Gastrocnemius medialis (tissue), 4 donors: Measurements from ENCODE around the gene JDP2. TPM values are rescaled to one million over a fixed set of nuclear protein-coding genes. Genes with fewer than 3 reads are reported as not detected.

Source experiments
- ATAC-seq, 2 donors: fragments of 150-250 bp; one replicate each; pipeline ENCODE4 v1.9.1; 2016
- DNase-seq, 2 donors: peaks; one replicate each; pipeline ENCODE4 v3.0.0-alpha.2; 2019
- H3K27ac ChIP-seq, 4 donors: fragments of 200-600 bp; sonication (generic); 1 replicate in 1 of 4; 2 replicates in 3 of 4; pipeline ENCODE4 v1.5.1; 2016 to 2018; ENCODE audit warnings: mild to moderate bottlenecking in 2 of 4, moderate library complexity in 1 of 4
- H3K27me3 ChIP-seq, 3 donors: fragments of 200-600 bp; sonication (generic) in 2 of 3; 1 replicate in 1 of 3; 2 replicates in 2 of 3; pipeline versions ENCODE4 v1.5.1 to v1.6.0; 2016 to 2019; ENCODE audit warnings: mild to moderate bottlenecking in 1 of 3, moderate library complexity in 1 of 3
- H3K36me3 ChIP-seq, 2 donors: fragments of 200-600 bp; sonication (generic) in 1 of 2; one replicate each; pipeline ENCODE4 v1.5.1; 2017 to 2018
- H3K4me1 ChIP-seq, 2 donors: fragments of 200-600 bp; sonication (generic) in 1 of 2; one replicate each; pipeline ENCODE4 v1.5.1; 2016 to 2017; ENCODE audit warnings: mild to moderate bottlenecking in 2 of 2
- H3K4me3 ChIP-seq, 4 donors: fragments of 200-600 bp; sonication (generic) in 3 of 4; 1 replicate in 1 of 4; 2 replicates in 3 of 4; pipeline ENCODE4 v1.5.1; 2016 to 2019; ENCODE audit warnings: mild to moderate bottlenecking in 2 of 4
- H3K9me3 ChIP-seq, 3 donors: fragments of 200-600 bp; sonication (generic) in 2 of 3; 1 replicate in 1 of 3; 2 replicates in 2 of 3; pipeline ENCODE4 v1.5.1; 2016 to 2019
- CTCF ChIP-seq, 5 experiments: fragments of 450-650 bp in 3 of 5; fragments of 200-600 bp in 2 of 5; sonication (generic) in 2 of 5; IDR thresholded peaks in 4 of 5; conservative IDR thresholded peaks in 1 of 5; 1 replicate in 4 of 5; 2 replicates in 1 of 5; pipeline ENCODE4 v1.5.1; 2016 to 2019; ENCODE audit warnings: antibody characterized with exemption in 5 of 5, mild to moderate bottlenecking in 3 of 5, moderate library complexity in 3 of 5
- POLR2A ChIP-seq, 2 donors: fragments of 450-650 bp; IDR thresholded peaks; one replicate each; pipeline ENCODE4 v1.6.1; 2017; ENCODE audit warnings: antibody characterized with exemption in 2 of 2, mild to moderate bottlenecking in 2 of 2, moderate library complexity in 2 of 2
- in situ Hi-C, 4 donors: fragments of 200-750 bp; cut with MboI; loops; one replicate each; pipeline versions ENCODE4 v1.15.0 to v1.8.0; 2017; ENCODE audit warnings: low sequenced_read_pairs in 4 of 4
- intact Hi-C: fragments of 100-400 bp; cut with DNase I; formaldehyde crosslinking; loops from one replicate; pipeline ENCODE4 v1.15.1; 2023; ENCODE audit warnings: low total_unique reads
- total RNA-seq, 4 donors: library from RNA; depleted of rRNA; stranded (reverse); fragments of >200 nt; gene quantifications; one replicate each; pipeline versions ENCODE4 v1.1.0 to v1.2.3, GENCODE V29; 2016

Gene JDP2
- total RNA-seq, 4 donors from 2014 or later = 17.3 to 80.2 (median 31.7) TPM

GRCh38 chr14:75522224-75522982 is 94.6 kb downstream of the JDP2 start, which contains the start of gene BATF:
TSS of gene BATF (plus strand) at chr14:75522469. CDS start at chr14:75522683, 214 bp downstream.
- H3K27ac ChIP-seq = no peak within 1 kb of the TSS
- no peaks in the 10 kb centered on the region for H3K9me3 ChIP-seq
- H3K36me3 ChIP-seq = no peaks in the 10 kb centered on the region
- ATAC-seq = no peak
- H3K27me3 ChIP-seq = no peaks in the 10 kb centered on the region
- TF ChIP-seq POLR2A (IDR thresholded peaks at IDR 0.05) (no peak), CTCF (IDR thresholded peaks at IDR 0.05 in 4 of 5, conservative IDR thresholded peaks at IDR 0.05 in 1 of 5) (no peak)
- H3K4me1 ChIP-seq = no peaks in the 10 kb centered on the region
- intact Hi-C loops (no loop called here), in situ Hi-C loops (no loop called here)
- peak within 1 kb of the TSS in 1 of 4 donors; percentile 23 for H3K4me3 ChIP-seq
- no peak for DNase-seq

GRCh38 chr14:75522983-75523318 is 95.1 kb downstream of the JDP2 start:
- Histone ChIP-seq H3K4me1 (no peaks in the 10 kb centered on the region), H3K4me3 (peak overlapping the region in 1 of 4 donors; percentile 23), H3K36me3 (no peaks in the 10 kb centered on the region), H3K27me3 (no peaks in the 10 kb centered on the region), H3K27ac (no peak overlapping the region), H3K9me3 (no peaks in the 10 kb centered on the region)
- ATAC-seq (no peak), DNase-seq (no peak)
- intact Hi-C loops = no loop called here
- in situ Hi-C loops = no loop called here
- no peak for TF ChIP-seq CTCF (IDR thresholded peaks at IDR 0.05 in 4 of 5, conservative IDR thresholded peaks at IDR 0.05 in 1 of 5)
- TF ChIP-seq POLR2A (IDR thresholded peaks at IDR 0.05) = no peak

Other genes with a start within 250 kb of the JDP2 start
- 100 to 1,000 TPM in 1 of 4 donors, 10 to 100 TPM in 3; 16.3 to 110 (median 53.5) TPM for gene FOS, start 149.2 kb upstream of the JDP2 start, total RNA-seq
- 1 to 10 TPM in 2 of 4 donors, under 1 TPM in 2; 0.36 to 5.2 (median 1.1) TPM for gene BATF, start 94.4 kb downstream of the JDP2 start, total RNA-seq
- 10 to 100 TPM in 3 of 4 donors, 1 to 10 TPM in 1; 5.1 to 65.5 (median 14.5) TPM for gene FLVCR2, start 150.6 kb downstream of the JDP2 start, total RNA-seq
- 1 to 10 TPM; 3.7 to 6.4 (median 4.7) TPM for gene ERG28, start 232.9 kb downstream of the JDP2 start, total RNA-seq
- gene TTLL5, start 233.2 kb downstream of the JDP2 start, total RNA-seq = 10 to 100 TPM in 3 of 4 donors, 1 to 10 TPM in 1; 9.1 to 36.0 (median 16.4) TPM